HCT116 (cell line): ENCODE results near the gene CRYBG3. TPM values are rescaled to one million over a fixed set of nuclear protein-coding genes. Genes with fewer than 3 reads are reported as not detected.

ENCODE experiments used
- ATAC-seq: fragments of 200-7000 bp; cut with Tn5 transposase; 2 replicates; pipeline ENCODE4 v1.9.1; 2020; ENCODE audit warnings: mild to moderate bottlenecking, moderate library complexity
- BruUV-seq: library from RNA; stranded (reverse); fragments of 400-500 nt; replicated peaks from 2 replicates; lab custom pipeline; 2021; lab: Mats Ljungman, UMichigan
- CTCF ChIA-PET: fragments of 300-600 bp; sonication (Branson Sonifier 250); formaldehyde crosslinking; loops from one replicate; lab custom pipeline; 2021; ENCODE audit warnings: antibody characterized with exemption; lab: Charles Lee
- POLR2A ChIA-PET: fragments of 300-600, 350-600 bp; sonication (Branson Sonifier 250); formaldehyde crosslinking; loops from one replicate; lab custom pipeline; 2021; ENCODE audit warnings: antibody characterized with exemption; lab: Charles Lee
- RAD21 ChIA-PET, 2 experiments: fragments of 300-600 bp; sonication (Branson Sonifier 250); formaldehyde crosslinking; loops; one replicate each; lab custom pipeline; 2023; ENCODE audit warnings: low total read pairs in 2 of 2; ENCODE audit not compliant: uncharacterized antibody in 2 of 2, unreplicated experiment in 2 of 2, low non-redundant PET in 1 of 2; lab: Charles Lee
- DNase-seq: peaks from one replicate; pipeline ENCODE4 v3.0.0-alpha.2; 2010; ENCODE audit warnings: low read depth, low spot score
- H2AFZ ChIP-seq: fragments of 200-600 bp; shearing (Covaris generic), sonication (generic); 2 replicates; pipeline ENCODE4 v1.6.1; 2017; ENCODE audit warnings: low read depth, mixed run types, mixed read lengths, antibody characterized with exemption, low read length; ENCODE audit not compliant: poor library complexity, severe bottlenecking
- H3K27ac ChIP-seq: 2 replicates; pipeline ENCODE4 v1.5.1; 2012; ENCODE audit warnings: low read depth, low read length
- H3K27me3 ChIP-seq: fragments of 200-600 bp; sonication (generic); 2 replicates; pipeline ENCODE4 v1.6.1; 2016; ENCODE audit warnings: mixed run types, low read length, mixed read lengths; ENCODE audit not compliant: insufficient read depth
- H3K36me3 ChIP-seq, 2 experiments: fragments of 200-500 bp in 1 of 2; fragments of 200-600 bp in 1 of 2; sonication (Bioruptor generic) in 1 of 2; sonication (generic) in 1 of 2; 2 replicates each; pipeline versions ENCODE4 v1.5.1 to v1.6.1; 2014 to 2016; ENCODE audit warnings: low read length in 2 of 2, inconsistent platforms in 1 of 2, mixed read lengths in 1 of 2, mixed run types in 1 of 2; ENCODE audit not compliant: insufficient read depth in 2 of 2, control insufficient read depth in 1 of 2
- H3K4me1 ChIP-seq, 2 experiments: fragments of 200-600 bp in 1 of 2; sonication (generic) in 1 of 2; 2 replicates each; pipeline versions ENCODE4 v1.5.1 to v1.6.1; 2012 to 2017; ENCODE audit warnings: low read length in 2 of 2, inconsistent platforms in 1 of 2, mild to moderate bottlenecking in 1 of 2, mixed read lengths in 1 of 2, mixed run types in 1 of 2, moderate library complexity in 1 of 2; ENCODE audit not compliant: insufficient read depth in 2 of 2, control insufficient read depth in 1 of 2
- H3K4me2 ChIP-seq: fragments of 200-600 bp; sonication (generic); 2 replicates; pipeline ENCODE4 v1.6.1; 2017; ENCODE audit warnings: mixed run types, low read length, mixed read lengths
- H3K4me3 ChIP-seq, 2 experiments: fragments of 200-600 bp in 1 of 2; sonication (generic) in 1 of 2; replicated peaks in 1 of 2; 2 replicates each; pipeline ENCODE4 v1.5.1; 2011 to 2016; ENCODE audit warnings: low read length in 2 of 2, control low read depth in 1 of 2, low read depth in 1 of 2, mild to moderate bottlenecking in 1 of 2, mixed read lengths in 1 of 2, mixed run types in 1 of 2
- H3K79me2 ChIP-seq: fragments of 200-600 bp; sonication (generic); 2 replicates; pipeline ENCODE4 v1.6.1; 2017; ENCODE audit warnings: mild to moderate bottlenecking, mixed run types, low read length, moderate library complexity, mixed read lengths; ENCODE audit not compliant: insufficient read depth
- H3K9ac ChIP-seq: fragments of 200-600 bp; sonication (generic); 2 replicates; pipeline ENCODE4 v1.6.1; 2016; ENCODE audit warnings: low read length, mixed read lengths
- H3K9me2 ChIP-seq: fragments of 200-600 bp; sonication (generic), shearing (Covaris generic); 2 replicates; pipeline ENCODE4 v1.6.1; 2017; ENCODE audit warnings: mixed run types, mild to moderate bottlenecking, moderate library complexity; ENCODE audit not compliant: insufficient read depth
- H3K9me3 ChIP-seq, 2 experiments: fragments of 200-500 bp in 1 of 2; fragments of 200-600 bp in 1 of 2; sonication (Bioruptor generic) in 1 of 2; sonication (generic) in 1 of 2; 2 replicates each; pipeline ENCODE4 v1.6.1; 2014 to 2017; ENCODE audit warnings: low read length in 2 of 2, mixed read lengths in 2 of 2, inconsistent platforms in 1 of 2, low read depth in 1 of 2, mild to moderate bottlenecking in 1 of 2, mixed run types in 1 of 2, moderate library complexity in 1 of 2; ENCODE audit not compliant: control insufficient read depth in 1 of 2, insufficient read depth in 1 of 2
- H4K20me1 ChIP-seq: fragments of 200-600 bp; sonication (generic), shearing (Covaris generic); 2 replicates; pipeline ENCODE4 v1.6.1; 2017; ENCODE audit warnings: mixed run types, mild to moderate bottlenecking, moderate library complexity; ENCODE audit not compliant: insufficient read depth
- EZH2phosphoT487 ChIP-seq: fragments of 200-600 bp; IDR thresholded peaks from 2 replicates; pipeline ENCODE4 v1.6.1; 2018; ENCODE audit warnings: antibody characterized with exemption, borderline replicate concordance
- POLR2AphosphoS5 ChIP-seq: IDR thresholded peaks from 2 replicates; pipeline ENCODE4 v1.6.1; 2011; ENCODE audit warnings: mild to moderate bottlenecking, low read depth, low read length, moderate library complexity
- RAD21 ChIP-seq: IDR thresholded peaks from 2 replicates; pipeline ENCODE4 v1.6.1; 2012; ENCODE audit warnings: low read depth, mild to moderate bottlenecking
- SIN3A ChIP-seq: IDR thresholded peaks from 2 replicates; pipeline ENCODE4 v1.6.1; 2012; ENCODE audit warnings: low read depth
- SRF ChIP-seq: IDR thresholded peaks from 2 replicates; pipeline ENCODE4 v1.6.1; 2012; ENCODE audit warnings: low read depth
- intact Hi-C: fragments of 100-400 bp; cut with micrococcal nuclease; formaldehyde crosslinking; loops from 2 replicates; pipeline ENCODE4 v1.10.0; 2022
- total RNA-seq: library from RNA; stranded (reverse); gene quantifications from one replicate; pipeline ENCODE4 v1.2.1, GENCODE V29; 2021; ENCODE audit not compliant: unreplicated experiment
- TF ChIP-seq, protein P1 (sequence below), 3 experiments: fragments of 200-600 bp in 1 of 3; sonication (generic) in 1 of 3; IDR thresholded peaks in 2 of 3; conservative IDR thresholded peaks in 1 of 3; 2 replicates each; pipeline ENCODE4 v1.5.1; 2012 to 2017; ENCODE audit warnings: low read depth in 2 of 3, low read length in 2 of 3, antibody characterized with exemption in 1 of 3, borderline replicate concordance in 1 of 3, control low read depth in 1 of 3, mild to moderate bottlenecking in 1 of 3, mixed read lengths in 1 of 3, mixed run types in 1 of 3, moderate library complexity in 1 of 3; ENCODE audit not compliant: insufficient read depth in 1 of 3
- TF ChIP-seq, protein P2 (sequence below): IDR thresholded peaks from 2 replicates; pipeline ENCODE4 v1.6.1; 2012

The CRYBG3 gene
- total RNA-seq, 1 experiment from 2014 or later, result 7.5 TPM

DNA sequence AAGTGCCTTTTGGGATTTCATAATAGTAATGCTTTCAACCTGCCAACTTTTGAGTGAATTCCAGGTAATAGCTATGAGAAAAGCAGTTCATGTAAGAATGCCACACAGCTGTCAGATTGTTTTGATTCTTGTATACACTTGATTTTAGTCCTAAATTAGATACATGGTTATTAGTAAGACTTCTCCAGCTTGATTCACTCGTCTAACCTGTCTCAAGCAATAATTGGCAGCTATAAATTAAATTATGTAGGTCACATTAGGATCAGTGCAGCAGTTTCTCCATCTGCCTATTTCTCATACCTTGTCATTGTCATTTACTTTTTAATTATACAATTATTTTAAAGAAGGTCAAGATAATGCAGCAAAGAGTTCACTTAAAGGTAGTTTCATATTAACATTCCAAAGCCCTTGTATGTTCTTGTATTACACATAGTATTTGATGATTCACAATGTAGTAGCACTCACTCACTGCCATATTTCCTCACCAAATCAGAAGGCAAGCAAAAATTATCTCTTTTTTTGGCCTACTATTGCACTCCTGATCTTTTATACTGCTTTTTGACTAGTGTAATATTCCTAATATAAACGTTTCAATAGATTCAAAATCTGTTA, 10.9 kb upstream of the CRYBG3 start:
- RAD21 ChIA-PET, result no interaction called here
- Histone ChIP-seq H3K4me2 (no peak overlapping the region), H3K79me2 (no peaks in the 10 kb centered on the region), H3K27ac (no peak overlapping the region), H3K36me3 (no peaks in the 10 kb centered on the region), H3K4me3 (no peak overlapping the region), H3K27me3 (no peaks in the 10 kb centered on the region), H4K20me1 (no peaks in the 10 kb centered on the region), H3K9ac (no peak overlapping the region), H3K9me3 (no peaks in the 10 kb centered on the region), H3K9me2 (no peaks in the 10 kb centered on the region), H3K4me1 (no peaks in the 10 kb centered on the region), H2AFZ (no peak overlapping the region)
- ATAC-seq (no peak), DNase-seq (no peak)
- CTCF ChIA-PET, result no interaction called here
- intact Hi-C loops, result no loop called here
- POLR2A ChIA-PET, result no interaction called here
- TF ChIP-seq, protein P1, sequence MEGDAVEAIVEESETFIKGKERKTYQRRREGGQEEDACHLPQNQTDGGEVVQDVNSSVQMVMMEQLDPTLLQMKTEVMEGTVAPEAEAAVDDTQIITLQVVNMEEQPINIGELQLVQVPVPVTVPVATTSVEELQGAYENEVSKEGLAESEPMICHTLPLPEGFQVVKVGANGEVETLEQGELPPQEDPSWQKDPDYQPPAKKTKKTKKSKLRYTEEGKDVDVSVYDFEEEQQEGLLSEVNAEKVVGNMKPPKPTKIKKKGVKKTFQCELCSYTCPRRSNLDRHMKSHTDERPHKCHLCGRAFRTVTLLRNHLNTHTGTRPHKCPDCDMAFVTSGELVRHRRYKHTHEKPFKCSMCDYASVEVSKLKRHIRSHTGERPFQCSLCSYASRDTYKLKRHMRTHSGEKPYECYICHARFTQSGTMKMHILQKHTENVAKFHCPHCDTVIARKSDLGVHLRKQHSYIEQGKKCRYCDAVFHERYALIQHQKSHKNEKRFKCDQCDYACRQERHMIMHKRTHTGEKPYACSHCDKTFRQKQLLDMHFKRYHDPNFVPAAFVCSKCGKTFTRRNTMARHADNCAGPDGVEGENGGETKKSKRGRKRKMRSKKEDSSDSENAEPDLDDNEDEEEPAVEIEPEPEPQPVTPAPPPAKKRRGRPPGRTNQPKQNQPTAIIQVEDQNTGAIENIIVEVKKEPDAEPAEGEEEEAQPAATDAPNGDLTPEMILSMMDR (IDR thresholded peaks at IDR 0.05 in 2 of 3, conservative IDR thresholded peaks at IDR 0.05 in 1 of 3; ENCODE audit: borderline replicate concordance in 1 of 3, insufficient read depth in 1 of 3, low read depth in 2 of 3, low read length in 2 of 3), result no peak
- TF ChIP-seq EZH2phosphoT487 (no peak), POLR2AphosphoS5 (no peak)
- no TSS peak for BruUV-seq

DNA sequence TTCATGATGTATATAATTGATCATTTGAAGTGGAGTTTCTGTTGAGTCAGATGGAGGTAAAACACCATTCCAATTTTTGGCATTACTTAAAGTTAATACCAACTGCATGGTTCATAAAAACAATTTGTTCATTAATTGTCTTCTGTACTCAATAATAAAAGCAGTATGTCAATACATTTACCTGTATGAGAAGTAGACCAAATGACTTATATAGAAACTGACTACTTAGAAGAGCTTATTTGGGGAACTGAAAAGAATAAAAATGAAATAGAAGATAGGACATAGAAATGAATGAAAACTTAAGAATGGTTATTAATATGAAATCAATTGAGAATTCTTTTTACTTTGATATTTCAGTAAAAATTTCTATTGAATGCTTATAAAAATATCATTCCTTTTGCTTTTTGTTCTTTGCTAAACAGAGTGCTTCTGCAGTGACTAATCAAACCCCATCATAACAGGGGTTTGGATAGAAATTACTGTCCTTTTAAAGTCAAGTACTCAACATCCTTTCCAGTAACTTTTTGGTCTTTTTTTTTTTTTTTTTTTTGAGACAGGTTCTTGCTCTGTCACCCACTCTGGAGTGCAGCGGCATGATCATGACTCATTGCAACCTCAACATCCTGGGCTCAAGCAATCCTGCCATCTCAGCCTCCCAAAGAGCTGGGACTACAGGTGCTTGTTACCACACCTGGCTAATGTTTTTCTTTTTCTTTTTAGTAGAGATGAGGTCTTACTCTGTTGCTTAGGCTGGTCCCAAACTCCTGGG, 6.5 kb upstream of the CRYBG3 start:
- H3K4me3 ChIP-seq, result no peak overlapping the region
- H3K79me2 ChIP-seq, result no peaks in the 10 kb centered on the region
- H3K4me2 ChIP-seq, result no peak overlapping the region
- ATAC-seq, result no peak
- no peaks in the 10 kb centered on the region for H3K27me3 ChIP-seq
- no peak for DNase-seq
- TF ChIP-seq, protein P2, sequence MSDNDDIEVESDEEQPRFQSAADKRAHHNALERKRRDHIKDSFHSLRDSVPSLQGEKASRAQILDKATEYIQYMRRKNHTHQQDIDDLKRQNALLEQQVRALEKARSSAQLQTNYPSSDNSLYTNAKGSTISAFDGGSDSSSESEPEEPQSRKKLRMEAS, result no peak
- no peak for TF ChIP-seq RAD21
- no peak for TF ChIP-seq SIN3A
- no peak for TF ChIP-seq SRF
- H4K20me1 ChIP-seq, result no peaks in the 10 kb centered on the region
- CTCF ChIA-PET, result no interaction called here
- H3K27ac ChIP-seq, result no peak overlapping the region
- no peaks in the 10 kb centered on the region for H3K9me3 ChIP-seq
- RAD21 ChIA-PET, result no interaction called here
- H3K36me3 ChIP-seq, result no peaks in the 10 kb centered on the region
- POLR2A ChIA-PET, result no interaction called here
- H3K9me2 ChIP-seq, result no peaks in the 10 kb centered on the region
- no TSS peak for BruUV-seq
- intact Hi-C loops, result no loop called here
- H3K4me1 ChIP-seq, result no peaks in the 10 kb centered on the region
- H2AFZ ChIP-seq, result no peak overlapping the region
- H3K9ac ChIP-seq, result no peak overlapping the region
